UCSD-AML1 (cell line): ENCODE measurements around the gene CPT1B.
A peak's percentile ranks its signal among the peaks of the same experiment; 100 is the strongest.
"Not testable (repeated sequence)": the region's sequence is repeated elsewhere in the genome, so short reads cannot be mapped to it uniquely, and the experiment has no call there.

Source experiments
- DNase-seq: peaks from one replicate; lab custom pipeline; 2025; ENCODE audit not compliant: unreplicated experiment; lab: John Stamatoyannopoulos, UW

The CPT1B gene

GRCh38 chr22:50610041-50610451 is 31.8 kb upstream of the CPT1B start:
- no peak for DNase-seq

DNA sequence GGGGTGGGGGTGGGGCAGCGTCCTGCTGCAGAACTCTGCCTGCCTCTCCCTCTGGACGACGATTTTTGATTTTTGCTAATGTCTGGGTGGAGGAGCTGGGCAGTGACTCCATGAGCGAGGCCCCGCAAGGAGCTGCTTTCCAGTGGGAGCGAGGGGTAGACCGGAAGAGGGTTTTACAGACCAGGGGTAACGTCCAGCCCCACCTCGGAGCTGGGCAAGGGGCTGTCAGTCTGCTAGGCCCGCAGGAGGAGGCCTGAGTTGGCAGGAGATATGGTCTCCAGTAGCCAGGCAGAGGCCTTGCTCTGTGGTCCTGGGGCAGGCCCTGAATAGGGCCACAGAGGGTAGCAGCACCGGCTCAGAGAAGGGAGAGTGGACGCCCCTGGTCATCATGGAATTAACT is 31.4 kb upstream of the CPT1B start:
- DNase-seq: no peak

GRCh38 chr22:50608996-50609395 is 30.8 kb upstream of the CPT1B start:
- DNase-seq: no peak

- DNase-seq: not testable (repeated sequence)
These were observed 30.0 kb upstream of the CPT1B start for GRCh38 chr22:50608058-50608840.

- no peak for DNase-seq
These were observed 29.4 kb upstream of the CPT1B start for GRCh38 chr22:50607659-50608020.

DNA sequence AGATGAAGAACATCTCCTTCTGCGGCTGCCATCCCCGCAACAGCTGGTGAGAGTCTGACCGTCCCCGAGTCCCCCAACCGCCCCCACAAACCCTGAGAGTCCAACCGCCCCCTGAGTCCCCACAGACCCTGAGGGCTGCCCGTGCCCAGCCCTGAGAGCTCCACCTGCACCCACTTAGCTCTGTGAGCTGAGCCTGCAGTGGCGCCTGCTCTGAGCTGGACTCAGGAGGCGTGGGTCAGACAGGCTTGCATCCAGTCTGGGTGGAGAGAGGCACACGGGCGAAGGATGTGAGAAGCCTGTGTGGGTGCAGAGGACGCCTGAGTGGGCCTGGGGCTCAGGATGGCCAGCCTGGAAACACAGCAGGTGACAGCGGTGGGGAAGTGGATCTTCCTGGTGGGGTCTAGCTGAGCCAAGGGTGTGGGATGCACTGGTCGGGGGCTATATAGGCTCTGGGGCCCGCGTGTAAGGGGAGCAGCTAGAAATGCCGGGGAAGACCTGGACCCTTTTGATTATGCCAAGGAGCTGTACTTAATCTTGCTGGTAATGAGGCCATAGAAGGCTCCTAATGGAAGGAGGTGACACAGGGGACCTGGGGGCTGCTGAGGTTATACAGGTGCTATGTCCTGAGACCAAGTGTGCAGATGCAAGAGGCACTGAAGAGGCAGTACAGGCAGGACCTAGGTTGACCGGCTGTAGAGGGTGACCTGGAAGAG is 28.9 kb upstream of the CPT1B start:
- DNase-seq: no peak

GRCh38 chr22:50606165-50606945 is 28.1 kb upstream of the CPT1B start:
- peak; percentile 36 for DNase-seq

- no peak for DNase-seq
These were observed 27.4 kb upstream of the CPT1B start for GRCh38 chr22:50605613-50606074.

- DNase-seq: no peak
These were observed 26.9 kb upstream of the CPT1B start for GRCh38 chr22:50605002-50605612.

GRCh38 chr22:50604256-50605001 is 26.2 kb upstream of the CPT1B start:
- DNase-seq: no peak

DNA sequence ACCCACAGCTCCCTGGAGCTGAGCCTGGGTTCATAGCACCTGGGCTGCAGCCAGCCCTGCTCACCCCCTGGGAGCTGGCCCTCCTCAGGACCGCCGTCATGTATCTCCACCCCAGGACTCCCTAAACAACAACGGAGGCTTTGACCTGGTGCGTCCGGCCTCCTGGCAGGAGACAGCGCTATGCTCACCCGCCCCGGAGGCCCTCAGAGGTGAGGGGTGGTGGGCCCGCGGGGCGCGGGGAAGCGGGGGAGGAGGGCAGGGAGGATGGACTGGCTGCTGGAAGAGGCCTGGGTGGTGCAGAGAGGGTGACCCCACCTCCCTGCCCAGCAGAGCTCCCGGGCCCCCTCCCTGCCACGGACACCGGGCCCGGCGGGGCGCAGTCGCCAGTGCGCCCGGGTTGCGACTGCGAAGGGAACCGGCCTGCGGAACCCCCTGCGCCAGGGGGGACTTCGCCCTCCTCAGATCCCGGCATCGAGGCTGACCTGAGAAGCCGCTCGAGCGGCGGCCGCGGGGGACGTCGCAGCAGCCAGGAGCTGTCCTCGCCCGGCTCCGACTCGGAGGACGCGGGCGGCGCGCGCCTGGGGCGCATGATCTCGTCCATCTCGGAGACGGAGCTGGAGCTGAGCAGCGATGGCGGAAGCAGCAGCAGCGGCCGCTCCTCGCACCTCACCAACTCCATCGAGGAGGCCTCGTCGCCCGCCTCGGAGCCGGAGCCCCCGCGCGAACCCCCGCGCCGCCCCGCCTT is 25.5 kb upstream of the CPT1B start:
- DNase-seq: no peak

DNA sequence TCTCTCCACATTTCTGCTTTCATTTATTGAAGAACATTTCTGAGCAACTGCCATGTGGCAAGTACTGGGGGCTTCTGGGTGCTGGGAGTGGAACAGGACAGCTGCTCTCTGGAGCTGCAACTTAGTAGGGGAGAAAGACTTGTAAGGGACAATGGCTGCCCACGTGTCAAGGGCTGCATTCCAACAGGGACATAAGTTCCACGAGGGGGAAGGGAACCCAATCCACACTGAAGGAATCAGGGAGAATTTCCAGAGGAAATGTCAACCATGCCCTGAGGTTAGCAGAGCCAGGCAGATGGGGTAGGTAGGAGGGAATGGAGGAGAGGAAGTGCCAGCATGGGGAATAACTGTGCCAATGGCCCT is 24.1 kb upstream of the CPT1B start:
- no peak for DNase-seq

- DNase-seq: no peak
These were observed 23.6 kb upstream of the CPT1B start for GRCh38 chr22:50601669-50602337.

- DNase-seq: no peak
These were observed 22.9 kb upstream of the CPT1B start for GRCh38 chr22:50600967-50601668.

DNA sequence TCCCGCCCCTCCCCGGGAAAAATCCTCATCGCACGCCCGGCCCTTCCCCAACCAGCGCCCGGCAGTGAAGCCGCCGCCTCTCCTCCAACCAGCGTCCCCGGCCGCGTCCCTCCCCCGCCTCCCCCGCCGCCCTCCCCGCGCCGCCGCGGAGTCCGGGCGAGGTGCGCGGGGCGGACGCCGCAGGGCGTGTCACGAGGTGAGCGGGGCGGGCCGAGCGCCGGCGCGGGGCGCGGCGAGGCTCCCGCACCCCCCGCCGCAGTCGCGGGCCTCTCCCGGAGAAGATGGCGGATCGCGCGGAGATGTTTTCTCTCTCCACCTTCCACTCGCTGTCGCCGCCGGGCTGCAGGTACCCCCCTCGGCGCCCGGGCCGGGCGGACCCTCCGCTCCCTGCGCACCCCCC is 22.3 kb upstream of the CPT1B start, which contains the start of gene MAPK8IP2:
TSS of gene MAPK8IP2 (plus strand) at position 256 of the 400 bp plus-strand sequence. CDS start at position 282, 26 bp downstream.
- no peak for DNase-seq

- DNase-seq: peak; percentile 48
These were observed 21.7 kb upstream of the CPT1B start for GRCh38 chr22:50599816-50600455.

- no peak for DNase-seq
These were observed 18.9 kb upstream of the CPT1B start for GRCh38 chr22:50597097-50597496.

DNA sequence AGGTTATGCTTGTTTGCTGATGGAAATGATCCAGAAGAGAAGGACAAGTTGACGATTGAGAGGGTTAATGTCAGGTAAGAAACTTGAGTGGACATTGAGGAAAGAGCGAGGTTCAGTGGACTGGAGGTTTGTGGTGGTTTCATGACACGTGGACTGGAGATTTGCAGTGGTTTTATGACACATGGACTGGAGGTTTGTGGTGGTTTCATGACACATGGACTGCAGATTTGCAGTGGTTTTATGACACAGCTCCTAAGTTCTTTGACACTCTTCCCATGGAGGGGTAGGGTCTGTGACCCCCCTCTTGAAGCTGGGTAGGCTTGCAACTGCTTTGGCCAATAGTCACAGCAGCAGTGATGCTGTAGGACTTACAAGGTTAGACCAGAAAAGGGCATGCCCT is 17.0 kb upstream of the CPT1B start:
- no peak for DNase-seq
